Nephron progenitor cell (in vitro differentiated cells): Measurements from ENCODE around the gene MICU2.

Source experiments
- DNase-seq: peaks from one replicate; pipeline ENCODE4 v3.0.0; 2021
- H3K27ac Mint-ChIP-seq: 2 replicates; pipeline ENCODE4 v1.8.0; 2021; ENCODE audit warnings: mild to moderate bottlenecking, moderate library complexity, mixed read lengths
- H3K27me3 Mint-ChIP-seq: 2 replicates; pipeline ENCODE4 v1.8.0; 2021; ENCODE audit warnings: mild to moderate bottlenecking, low read depth, mixed read lengths; ENCODE audit not compliant: poor library complexity
- H3K36me3 Mint-ChIP-seq: 2 replicates; pipeline ENCODE4 v1.8.0; 2021; ENCODE audit warnings: low read depth, mixed read lengths
- H3K4me1 Mint-ChIP-seq: 2 replicates; pipeline ENCODE4 v1.8.0; 2021; ENCODE audit warnings: mixed read lengths
- H3K4me3 Mint-ChIP-seq: 2 replicates; pipeline ENCODE4 v1.8.0; 2021; ENCODE audit warnings: mild to moderate bottlenecking, moderate library complexity, mixed read lengths
- H3K9me3 Mint-ChIP-seq: 2 replicates; pipeline ENCODE4 v1.8.0; 2021; ENCODE audit warnings: mild to moderate bottlenecking, moderate library complexity, mixed read lengths
- CTCF ChIP-seq: fragments of 200-600 bp; sonication (generic); IDR thresholded peaks from 2 replicates; pipeline ENCODE4 v1.5.0; 2021; ENCODE audit warnings: antibody characterized with exemption

The MICU2 gene

GRCh38 chr13:21530656-21531055, 73.3 kb downstream of the MICU2 start:
- no peaks in the 10 kb centered on the region for H3K27me3 Mint-ChIP-seq
- TF ChIP-seq CTCF = no peak
- H3K4me3 Mint-ChIP-seq = no peak overlapping the region
- H3K4me1 Mint-ChIP-seq = peaks cover 8% of the 10 kb centered on the region
- H3K27ac Mint-ChIP-seq = no peak overlapping the region
- peaks cover 17% of the 10 kb centered on the region for H3K36me3 Mint-ChIP-seq
- no peaks in the 10 kb centered on the region for H3K9me3 Mint-ChIP-seq
- no peak for DNase-seq

GRCh38 chr13:21529146-21529893, 74.7 kb downstream of the MICU2 start:
- Mint-ChIP-seq H3K27me3 (no peaks in the 10 kb centered on the region), H3K36me3 (peaks cover 26% of the 10 kb centered on the region), H3K4me1 (peaks cover 8% of the 10 kb centered on the region), H3K9me3 (no peaks in the 10 kb centered on the region), H3K4me3 (no peak overlapping the region), H3K27ac (no peak overlapping the region)
- DNase-seq = no peak
- TF ChIP-seq CTCF = no peak

- Mint-ChIP-seq H3K27me3 (no peaks in the 10 kb centered on the region), H3K4me3 (no peak overlapping the region), H3K36me3 (peaks cover 29% of the 10 kb centered on the region), H3K27ac (no peak overlapping the region), H3K9me3 (no peaks in the 10 kb centered on the region), H3K4me1 (peaks cover 8% of the 10 kb centered on the region)
- no peak for DNase-seq
- no peak for TF ChIP-seq CTCF
These were observed 75.4 kb downstream of the MICU2 start for GRCh38 chr13:21528616-21529015.

GRCh38 chr13:21526707-21527540, 77.0 kb downstream of the MICU2 start:
- H3K27me3 Mint-ChIP-seq = no peaks in the 10 kb centered on the region
- H3K9me3 Mint-ChIP-seq = no peaks in the 10 kb centered on the region
- H3K27ac Mint-ChIP-seq = no peak overlapping the region
- no peak for DNase-seq
- peaks cover 29% of the 10 kb centered on the region for H3K36me3 Mint-ChIP-seq
- peaks cover 8% of the 10 kb centered on the region for H3K4me1 Mint-ChIP-seq
- no peak overlapping the region for H3K4me3 Mint-ChIP-seq
- no peak for TF ChIP-seq CTCF

GRCh38 chr13:21522847-21523246, 81.1 kb downstream of the MICU2 start:
- no peak for TF ChIP-seq CTCF
- Mint-ChIP-seq H3K4me3 (no peak overlapping the region), H3K4me1 (no peaks in the 10 kb centered on the region), H3K36me3 (peaks cover 48% of the 10 kb centered on the region), H3K27me3 (no peaks in the 10 kb centered on the region), H3K9me3 (no peaks in the 10 kb centered on the region), H3K27ac (no peak overlapping the region)
- no peak for DNase-seq
